Activated CD8-positive, alpha-beta memory T cell treated with anti-CD3 and anti-CD28 coated beads, Interleukin-2, amount 50 U/mL, for 24 hours (primary cell): ENCODE results near the gene MUC12.

Source experiments
- DNase-seq: peaks from one replicate; pipeline ENCODE4 v3.0.0-alpha.2; 2020; ENCODE audit errors: extremely low read depth

Gene MUC12

GRCh38 chr7:100952641-100953040, 16.7 kb upstream of the MUC12 start:
- DNase-seq: no peak

- DNase-seq: no peak
Measured at GRCh38 chr7:100957832-100958421, 11.4 kb upstream of the MUC12 start.

- DNase-seq: no peak
Measured at GRCh38 chr7:100959894-100960293, 9.5 kb upstream of the MUC12 start.

GRCh38 chr7:100962537-100962936, 6.8 kb upstream of the MUC12 start:
- no peak for DNase-seq

- no peak for DNase-seq
Measured at GRCh38 chr7:100963386-100963785, 6.0 kb upstream of the MUC12 start.

GRCh38 chr7:100963874-100964273, 5.5 kb upstream of the MUC12 start:
- no peak for DNase-seq

GRCh38 chr7:100964630-100965029, 4.7 kb upstream of the MUC12 start:
- DNase-seq: no peak

GRCh38 chr7:100965045-100965722, 4.2 kb upstream of the MUC12 start:
- no peak for DNase-seq

- peak; percentile 25 for DNase-seq
Measured at GRCh38 chr7:100965723-100966541, 3.4 kb upstream of the MUC12 start.

GRCh38 chr7:100966542-100967291, 2.6 kb upstream of the MUC12 start:
- DNase-seq: no peak

- no peak for DNase-seq
Measured at GRCh38 chr7:100967292-100967863, 2.0 kb upstream of the MUC12 start.

GRCh38 chr7:100968031-100968430, 1.3 kb upstream of the MUC12 start:
- no peak for DNase-seq

- no peak for DNase-seq
Measured at GRCh38 chr7:100968650-100969049, 715 bp upstream of the MUC12 start.

GRCh38 chr7:100971111-100972001, 2.0 kb downstream of the MUC12 start:
- DNase-seq: no peak

GRCh38 chr7:100972002-100972347, 2.6 kb downstream of the MUC12 start:
- DNase-seq: no peak

GRCh38 chr7:100974021-100974420, 4.7 kb downstream of the MUC12 start:
- no peak for DNase-seq

- DNase-seq: no peak
Measured at GRCh38 chr7:100975371-100975821, 6.0 kb downstream of the MUC12 start.

- DNase-seq: no peak
Measured at GRCh38 chr7:100978300-100978699, 8.9 kb downstream of the MUC12 start.

- DNase-seq: no peak
Measured at GRCh38 chr7:100983451-100984187, 14.3 kb downstream of the MUC12 start.
